Ovary (tissue), 9 donors: Measurements from ENCODE around the gene PTMA. TPM values are rescaled to one million over a fixed set of nuclear protein-coding genes. Genes with fewer than 3 reads are reported as not detected.
A peak's percentile ranks its signal among the peaks of the same experiment; 100 is the strongest.

Experiments used
- DNase-seq, 5 donors: peaks; one replicate each; pipeline ENCODE4 v3.0.0-alpha.2; 2019 to 2020
- H3K27ac ChIP-seq, 2 donors: fragments of 200-600 bp; one replicate each; pipeline versions ENCODE4 v1.5.1 to v1.8.0; 2019 to 2022
- H3K27me3 ChIP-seq: fragments of 200-600 bp; one replicate; pipeline ENCODE4 v1.8.0; 2022
- H3K36me3 ChIP-seq: fragments of 200-600 bp; sonication (generic); one replicate; pipeline ENCODE4 v1.5.1; 2019
- H3K4me1 ChIP-seq: one replicate; pipeline ENCODE4 v1.8.1; 2013; ENCODE audit warnings: mild to moderate bottlenecking, moderate library complexity; ENCODE audit not compliant: insufficient read depth
- H3K4me3 ChIP-seq: fragments of 200-600 bp; sonication (generic); one replicate; pipeline ENCODE4 v1.5.1; 2017
- H3K9me3 ChIP-seq, 2 donors: fragments of 200-600 bp in 1 of 2; sonication (generic) in 1 of 2; one replicate each; pipeline versions ENCODE4 v1.5.1 to v1.8.1; 2013 to 2019; ENCODE audit warnings: mild to moderate bottlenecking in 1 of 2, moderate library complexity in 1 of 2
- EP300 ChIP-seq: sonication (generic); formaldehyde crosslinking; IDR thresholded peaks from one replicate; pipeline ENCODE4 v1.6.1; 2017; ENCODE audit warnings: antibody characterized with exemption
- POLR2A ChIP-seq: fragments of 450-650 bp; IDR thresholded peaks from one replicate; pipeline ENCODE4 v1.6.1; 2017; ENCODE audit warnings: antibody characterized with exemption, mild to moderate bottlenecking, moderate library complexity
- WGBS, 3 donors: extraction: QIAGEN DNeasy Blood & Tissue Kit in 1 of 3; methylation state at CpG; one replicate each; pipeline versions ENCODE4 v1.1.5 to v1.1.7; 2013 to 2017; 5-methylcytosine and 5-hydroxymethylcytosine counted together
- intact Hi-C, 4 donors: fragments of 100-400 bp; cut with DNase I; formaldehyde crosslinking; loops; one replicate each; pipeline versions ENCODE4 v1.11.0 to v1.15.1; 2022 to 2023
- polyA plus RNA-seq, 2 donors: library from polyadenylated mRNA; stranded (reverse); fragments of 200-250 nt in 1 of 2; fragments of 350-450 nt in 1 of 2; fragmentation: Illumina TruSeq in 1 of 2; extraction: RNeasy Lipid Tissue Mini Kit (QIAGEN cat#74804) in 1 of 2; gene quantifications; one replicate each; pipeline ENCODE4 v1.2.3, GENCODE V29; 2013 to 2014
- total RNA-seq, 7 donors: library from RNA; depleted of rRNA in 2 of 7; stranded (reverse); fragments of >200 nt in 2 of 7; fragmentation: NEBNext Ultra II Directional in 3 of 7; extraction: Animal tissue kit (Norgen Biotek cat#: 25700) in 3 of 7; gene quantifications; one replicate each; pipeline versions ENCODE4 v1.1.0 to v1.2.4, GENCODE V29; 2016 to 2023
- TF ChIP-seq, protein P1 (sequence below), 3 donors: fragments of 450-650 bp in 2 of 3; fragments of 200-600 bp in 1 of 3; IDR thresholded peaks; one replicate each; pipeline versions ENCODE4 v1.5.1 to v1.8.0; 2016 to 2022; ENCODE audit warnings: antibody characterized with exemption in 3 of 3, mild to moderate bottlenecking in 1 of 3
- donor health status: DM: no; HTN: no; CAD: no; lungs with moderate emphysema.
- donor health status: DM: no; HTN: no; CAD: no.
- donor health status: Bipolar disorder and iron deficiency.
- donor health status: DM: yes; HTN: yes; CAD: no.
- donor health status: DM: no; HTN: no; CAD: no.
- donor health status: DM: yes; HTN: yes; CAD: no.

PTMA gene
- total and polyA plus RNA-seq, 9 donors: 755 to 1,991 (median 930) TPM

DNA sequence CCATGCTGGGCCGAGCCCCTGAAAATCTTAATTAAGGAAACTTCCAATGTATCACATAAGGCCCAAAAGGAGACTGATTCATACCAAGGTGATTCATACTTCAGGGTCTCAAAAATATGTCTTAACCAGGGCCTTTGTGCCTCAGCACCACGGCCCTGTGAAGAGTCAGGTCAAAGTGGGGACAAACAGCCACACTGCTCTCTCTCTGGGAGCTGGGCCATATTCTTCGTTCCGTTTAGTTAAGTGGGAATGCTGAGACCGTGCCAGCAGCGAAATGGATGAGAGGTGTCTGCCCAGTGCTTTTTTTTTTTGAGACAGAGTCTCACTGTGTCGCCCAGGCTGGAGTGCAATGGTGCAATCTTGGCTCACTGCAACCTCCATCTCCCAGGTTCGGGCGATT lies 9.3 kb upstream of the PTMA start:
- intact Hi-C loops: no loop called here
- no peaks in the 10 kb centered on the region for H3K9me3 ChIP-seq
- TF ChIP-seq EP300: no peak
- no peak for TF ChIP-seq POLR2A
- H3K27me3 ChIP-seq: no peaks in the 10 kb centered on the region
- peaks cover 4% of the 10 kb centered on the region for H3K4me1 ChIP-seq
- H3K4me3 ChIP-seq: no peak overlapping the region
- H3K27ac ChIP-seq: no peak overlapping the region
- no peak for DNase-seq
- WGBS, 3 donors: 91 to 96% (median 94%) methylated on average over 9 of the region's 9 CpGs
- H3K36me3 ChIP-seq: no peaks in the 10 kb centered on the region

DNA sequence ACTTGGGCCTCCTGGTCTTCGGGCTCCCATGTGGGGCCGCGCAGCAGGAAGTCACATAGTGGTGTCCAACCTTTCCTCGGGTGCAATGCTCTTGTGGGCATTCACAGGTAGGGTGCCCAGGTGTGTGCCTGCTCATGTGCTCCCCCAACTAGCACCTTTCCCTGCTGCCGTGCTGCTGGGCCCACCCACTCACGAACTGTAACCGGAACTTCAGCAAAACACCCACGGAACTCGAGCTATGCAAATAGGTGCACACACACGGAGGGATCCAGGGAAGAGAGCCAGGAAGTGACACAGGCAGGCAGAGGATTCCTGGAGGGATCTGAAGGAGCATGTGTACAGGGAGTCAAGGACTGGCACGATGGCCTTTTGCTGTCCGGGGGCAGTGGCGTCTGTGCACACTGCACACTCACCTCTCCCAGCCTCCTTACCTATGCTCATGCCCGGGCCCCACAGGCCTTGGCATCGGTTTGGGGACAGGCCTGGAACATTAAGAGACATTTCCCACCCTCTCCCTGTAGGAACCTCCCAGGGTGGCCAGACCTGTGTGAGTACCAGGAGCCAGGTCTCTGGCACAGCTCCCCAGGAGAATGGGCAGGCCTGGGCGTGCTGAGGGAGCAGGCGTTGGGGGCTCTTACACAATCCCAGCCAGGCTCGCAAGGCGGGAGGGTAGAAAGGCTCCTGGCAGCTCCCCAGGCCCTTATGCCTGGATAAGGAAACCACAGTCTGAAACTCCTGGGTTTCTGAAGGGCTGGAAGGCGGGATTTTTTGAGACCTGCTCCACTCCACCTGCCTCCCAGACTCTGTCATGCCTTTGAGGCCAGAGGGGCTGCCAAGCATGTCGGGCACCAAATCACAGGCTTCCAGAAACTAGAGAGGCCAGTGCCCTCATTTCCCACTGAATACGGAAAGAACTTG lies 6.6 kb upstream of the PTMA start:
- no peak overlapping the region for H3K4me3 ChIP-seq
- WGBS, 3 donors: 46 to 50% (median 48%) methylated on average over 22 of the region's 22 CpGs

DNA sequence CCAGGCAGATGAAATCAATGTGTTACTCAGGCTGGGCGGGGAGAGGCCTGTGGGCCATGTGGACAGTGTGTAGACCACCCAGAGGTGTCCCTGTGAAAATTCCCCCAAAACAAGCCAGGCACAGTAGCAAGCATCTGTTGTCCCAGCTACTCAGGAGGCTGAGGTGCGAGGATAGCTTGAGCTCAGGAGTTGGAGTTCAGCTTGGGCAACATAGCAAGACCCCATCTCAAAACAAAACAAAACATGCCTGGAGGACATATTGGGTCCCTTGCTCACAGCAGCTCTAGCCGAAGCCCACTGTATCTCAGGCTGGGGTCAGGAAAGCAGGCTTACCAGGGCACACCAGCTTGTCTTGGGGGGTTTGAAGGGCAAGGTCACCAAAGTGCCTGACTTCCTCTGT lies 4.3 kb upstream of the PTMA start:
- no peaks in the 10 kb centered on the region for H3K36me3 ChIP-seq
- H3K4me1 ChIP-seq: peaks cover 7% of the 10 kb centered on the region
- H3K27ac ChIP-seq: no peak overlapping the region
- WGBS, 3 donors: 93 to 98% (median 94%) methylated on average over 3 of the region's 3 CpGs
- intact Hi-C loops: no loop called here
- no peak overlapping the region for H3K4me3 ChIP-seq
- no peak for DNase-seq
- TF ChIP-seq, protein P1, sequence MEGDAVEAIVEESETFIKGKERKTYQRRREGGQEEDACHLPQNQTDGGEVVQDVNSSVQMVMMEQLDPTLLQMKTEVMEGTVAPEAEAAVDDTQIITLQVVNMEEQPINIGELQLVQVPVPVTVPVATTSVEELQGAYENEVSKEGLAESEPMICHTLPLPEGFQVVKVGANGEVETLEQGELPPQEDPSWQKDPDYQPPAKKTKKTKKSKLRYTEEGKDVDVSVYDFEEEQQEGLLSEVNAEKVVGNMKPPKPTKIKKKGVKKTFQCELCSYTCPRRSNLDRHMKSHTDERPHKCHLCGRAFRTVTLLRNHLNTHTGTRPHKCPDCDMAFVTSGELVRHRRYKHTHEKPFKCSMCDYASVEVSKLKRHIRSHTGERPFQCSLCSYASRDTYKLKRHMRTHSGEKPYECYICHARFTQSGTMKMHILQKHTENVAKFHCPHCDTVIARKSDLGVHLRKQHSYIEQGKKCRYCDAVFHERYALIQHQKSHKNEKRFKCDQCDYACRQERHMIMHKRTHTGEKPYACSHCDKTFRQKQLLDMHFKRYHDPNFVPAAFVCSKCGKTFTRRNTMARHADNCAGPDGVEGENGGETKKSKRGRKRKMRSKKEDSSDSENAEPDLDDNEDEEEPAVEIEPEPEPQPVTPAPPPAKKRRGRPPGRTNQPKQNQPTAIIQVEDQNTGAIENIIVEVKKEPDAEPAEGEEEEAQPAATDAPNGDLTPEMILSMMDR (IDR thresholded peaks at IDR 0.05): no peak
- no peak for TF ChIP-seq EP300
- TF ChIP-seq POLR2A: no peak
- H3K9me3 ChIP-seq: no peaks in the 10 kb centered on the region
- no peaks in the 10 kb centered on the region for H3K27me3 ChIP-seq

More for the DNA sequence above, 6.6 kb upstream of the PTMA start:
- peak overlapping the region in 1 of 2 donors; percentile 35 for H3K27ac ChIP-seq
- intact Hi-C loops: no loop called here
- TF ChIP-seq POLR2A (no peak), EP300 (no peak)
- TF ChIP-seq, protein P1 (IDR thresholded peaks at IDR 0.05): no peak
- no peaks in the 10 kb centered on the region for H3K36me3 ChIP-seq
- peaks cover 7% of the 10 kb centered on the region for H3K4me1 ChIP-seq
- DNase-seq: peak; percentile 69 to 88 (median 84)
- no peaks in the 10 kb centered on the region for H3K27me3 ChIP-seq
- no peaks in the 10 kb centered on the region for H3K9me3 ChIP-seq

DNA sequence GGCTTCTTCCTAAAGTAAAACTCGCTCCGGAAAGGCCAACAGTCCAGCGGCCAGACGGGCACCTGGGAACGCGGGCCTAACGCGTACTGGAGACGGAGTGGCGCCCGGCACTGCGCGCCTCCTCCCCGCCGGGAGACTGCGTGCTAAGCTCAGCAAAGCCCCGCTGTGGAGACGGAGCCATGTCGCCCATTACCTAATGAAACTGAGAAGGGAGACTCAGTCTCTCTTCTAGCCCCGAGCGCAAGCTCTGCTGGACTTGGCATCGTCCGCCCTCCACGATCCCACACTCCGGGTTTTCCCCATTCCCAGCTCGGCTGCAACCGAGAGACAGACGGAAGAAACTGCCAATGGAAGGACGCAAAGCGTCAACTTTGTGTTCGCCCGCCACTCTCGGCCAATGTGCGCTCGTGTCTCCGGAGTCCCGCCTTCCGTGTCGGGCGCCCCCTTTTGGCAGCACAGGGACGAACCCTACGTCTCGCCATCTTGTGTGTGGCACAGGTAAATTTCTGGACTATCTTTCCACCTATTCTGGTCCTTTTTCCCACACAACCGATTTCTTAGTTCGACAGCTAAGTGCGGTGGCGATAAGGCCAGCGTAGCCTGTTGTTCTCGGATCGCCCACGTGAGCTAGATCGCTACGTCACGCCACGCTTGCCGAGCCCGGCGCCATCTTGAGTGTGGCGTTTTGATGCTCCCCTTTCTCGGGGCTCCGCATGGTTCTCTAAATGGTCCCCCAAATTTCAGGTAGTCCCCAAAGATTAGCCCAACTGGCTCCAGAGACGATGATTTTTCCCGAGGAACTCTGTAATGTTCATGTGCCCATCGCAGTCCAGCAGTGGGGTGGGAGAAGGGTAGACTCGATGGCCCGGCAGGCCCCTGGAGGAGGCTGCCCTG lies 1.3 kb upstream of the PTMA start:
- Histone ChIP-seq H3K27me3 (no peaks in the 10 kb centered on the region), H3K9me3 (no peaks in the 10 kb centered on the region), H3K4me1 (peaks cover 12% of the 10 kb centered on the region), H3K27ac (peak overlapping the region; percentile 100), H3K36me3 (no peaks in the 10 kb centered on the region), H3K4me3 (peak overlapping the region; percentile 81)
- intact Hi-C loops: loop anchor here in 2 of 4 donors (2.0 to 5.0 kb wide), 2 partner anchors 45 to 102 kb away; no protein-coding TSS in a partner anchor
- DNase-seq: peak; percentile 98 to 99 (median 98)
- WGBS, 3 donors: 1% methylated on average over 57 to 66 of the region's 66 CpGs
- TF ChIP-seq, protein P1 (IDR thresholded peaks at IDR 0.05): peak; percentile 81 to 95 (median 86)
- peak; percentile 3 for TF ChIP-seq EP300
- peak; percentile 95 for TF ChIP-seq POLR2A
